ENCODE measurements around the gene ZBTB8B.

- no peak for TF ChIP-seq POLR2A (IDR thresholded peaks at IDR 0.05)
- TF ChIP-seq CTCF (IDR thresholded peaks at IDR 0.05) = no peak
These were observed 10.1 kb upstream of the ZBTB8B start for GRCh38 chr1:32454726-32455125.
